Tibial artery (tissue), 4 donors: ENCODE measurements around the gene SPRED2.

ENCODE experiments used
- DNase-seq, 2 donors: peaks; one replicate each; pipeline ENCODE4 v3.0.0-alpha.2; 2019
- H3K27ac ChIP-seq, 2 donors: fragments of 200-600 bp; sonication (generic) in 1 of 2; 1 replicate in 1 of 2; 2 replicates in 1 of 2; pipeline ENCODE4 v1.5.1; 2018 to 2019; ENCODE audit warnings: mild to moderate bottlenecking in 1 of 2
- H3K27me3 ChIP-seq, 2 donors: fragments of 200-600 bp; sonication (generic) in 1 of 2; one replicate each; pipeline versions ENCODE4 v1.5.1 to v1.6.0; 2016 to 2019
- H3K36me3 ChIP-seq, 3 donors: fragments of 200-600 bp; sonication (generic) in 2 of 3; one replicate each; pipeline ENCODE4 v1.5.1; 2016 to 2019; ENCODE audit warnings: mild to moderate bottlenecking in 2 of 3
- H3K4me1 ChIP-seq, 4 donors: fragments of 200-600 bp; sonication (generic) in 2 of 4; 1 replicate in 3 of 4; 2 replicates in 1 of 4; pipeline ENCODE4 v1.5.1; 2016 to 2019
- H3K4me3 ChIP-seq, 2 donors: fragments of 200-600 bp; sonication (generic) in 1 of 2; 1 replicate in 1 of 2; 2 replicates in 1 of 2; pipeline ENCODE4 v1.5.1; 2018 to 2019; ENCODE audit warnings: mild to moderate bottlenecking in 2 of 2
- H3K9me3 ChIP-seq, 3 donors: fragments of 200-600 bp; sonication (generic) in 1 of 3; one replicate each; pipeline ENCODE4 v1.5.1; 2016 to 2019
- intact Hi-C: fragments of 100-400 bp; cut with DNase I; formaldehyde crosslinking; loops from one replicate; pipeline ENCODE4 v1.15.0; 2023; ENCODE audit warnings: low total_unique reads
- TF ChIP-seq, protein P1 (sequence below), 2 experiments: fragments of 200-600 bp in 1 of 2; fragments of 450-650 bp in 1 of 2; IDR thresholded peaks; one replicate each; pipeline ENCODE4 v1.5.1; 2017 to 2019; ENCODE audit warnings: antibody characterized with exemption in 2 of 2, mild to moderate bottlenecking in 1 of 2, moderate library complexity in 1 of 2

SPRED2 gene

DNA sequence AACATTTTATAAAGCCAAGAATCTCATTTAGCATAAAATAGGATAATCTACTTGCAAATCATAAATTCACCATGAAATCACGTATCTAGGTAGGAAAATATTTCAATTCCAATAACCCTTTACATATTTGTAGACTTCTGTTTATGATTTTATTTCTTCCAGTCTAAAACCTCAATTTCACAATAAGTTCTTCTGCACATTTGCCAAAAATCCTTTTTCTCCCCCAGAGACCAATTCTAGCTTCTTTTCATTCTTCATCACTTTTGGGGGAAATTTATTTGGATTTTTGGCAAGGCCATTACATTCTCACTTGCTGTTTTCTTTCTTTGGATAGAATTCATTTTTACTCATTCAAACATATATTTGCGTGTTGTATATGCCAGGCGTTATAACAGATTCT lies 86.8 kb downstream of the SPRED2 start:
- intact Hi-C loops = no loop called here
- TF ChIP-seq, protein P1, sequence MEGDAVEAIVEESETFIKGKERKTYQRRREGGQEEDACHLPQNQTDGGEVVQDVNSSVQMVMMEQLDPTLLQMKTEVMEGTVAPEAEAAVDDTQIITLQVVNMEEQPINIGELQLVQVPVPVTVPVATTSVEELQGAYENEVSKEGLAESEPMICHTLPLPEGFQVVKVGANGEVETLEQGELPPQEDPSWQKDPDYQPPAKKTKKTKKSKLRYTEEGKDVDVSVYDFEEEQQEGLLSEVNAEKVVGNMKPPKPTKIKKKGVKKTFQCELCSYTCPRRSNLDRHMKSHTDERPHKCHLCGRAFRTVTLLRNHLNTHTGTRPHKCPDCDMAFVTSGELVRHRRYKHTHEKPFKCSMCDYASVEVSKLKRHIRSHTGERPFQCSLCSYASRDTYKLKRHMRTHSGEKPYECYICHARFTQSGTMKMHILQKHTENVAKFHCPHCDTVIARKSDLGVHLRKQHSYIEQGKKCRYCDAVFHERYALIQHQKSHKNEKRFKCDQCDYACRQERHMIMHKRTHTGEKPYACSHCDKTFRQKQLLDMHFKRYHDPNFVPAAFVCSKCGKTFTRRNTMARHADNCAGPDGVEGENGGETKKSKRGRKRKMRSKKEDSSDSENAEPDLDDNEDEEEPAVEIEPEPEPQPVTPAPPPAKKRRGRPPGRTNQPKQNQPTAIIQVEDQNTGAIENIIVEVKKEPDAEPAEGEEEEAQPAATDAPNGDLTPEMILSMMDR (IDR thresholded peaks at IDR 0.05) = no peak
- Histone ChIP-seq H3K27ac (no peak overlapping the region), H3K4me3 (no peak overlapping the region), H3K9me3 (no peaks in the 10 kb centered on the region), H3K4me1 (peaks cover 0 to 28% (median 16%) of the 10 kb centered on the region in 4 donors), H3K36me3 (peaks cover 0 to 5% (median 0%) of the 10 kb centered on the region in 3 donors), H3K27me3 (no peaks in the 10 kb centered on the region)
- no peak for DNase-seq

DNA sequence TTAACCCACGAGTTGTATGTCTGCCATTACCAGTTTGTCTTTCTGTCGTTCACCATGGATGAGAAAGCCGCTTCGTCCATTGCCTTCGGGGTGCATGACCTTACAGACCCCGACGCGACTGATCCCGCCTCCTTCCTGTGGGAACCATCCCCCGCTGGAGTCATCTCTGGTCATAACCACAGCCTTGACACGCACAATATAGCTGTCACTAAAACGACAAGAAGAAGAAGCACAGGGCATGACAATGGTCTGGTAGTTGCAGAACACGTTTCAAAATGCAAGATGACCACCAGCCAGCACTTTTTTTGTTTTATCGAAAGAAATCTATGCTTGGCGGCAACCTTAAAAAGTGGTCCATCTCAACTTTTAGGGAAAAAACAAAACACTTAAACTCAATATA lies 87.7 kb downstream of the SPRED2 start:
- peaks cover 0 to 19% (median 7%) of the 10 kb centered on the region in 4 donors for H3K4me1 ChIP-seq
- no peak for DNase-seq
- no peaks in the 10 kb centered on the region for H3K9me3 ChIP-seq
- no peaks in the 10 kb centered on the region for H3K27me3 ChIP-seq
- intact Hi-C loops = no loop called here
- no peak overlapping the region for H3K27ac ChIP-seq
- TF ChIP-seq, protein P1 (IDR thresholded peaks at IDR 0.05) = no peak
- H3K36me3 ChIP-seq = peaks cover 0 to 5% (median 0%) of the 10 kb centered on the region in 3 donors
- no peak overlapping the region for H3K4me3 ChIP-seq

DNA sequence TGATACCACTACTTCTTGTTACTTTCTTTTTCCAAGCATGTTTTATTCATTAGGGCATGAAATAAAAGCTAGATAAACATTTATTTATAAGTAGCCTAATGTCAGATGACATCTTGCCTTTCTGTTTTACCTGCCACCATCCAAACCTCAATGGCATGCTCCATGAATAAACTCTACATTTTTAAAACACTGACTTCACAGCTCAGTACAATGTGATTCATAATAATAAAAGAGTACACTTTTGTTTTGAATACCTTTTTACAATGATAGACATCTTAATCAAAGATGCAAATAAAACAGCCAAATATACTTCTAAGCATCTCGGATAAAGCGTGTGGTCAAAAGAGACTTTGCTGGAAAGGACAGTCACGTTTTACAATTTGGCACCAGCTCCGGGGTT lies 88.2 kb downstream of the SPRED2 start:
- H3K36me3 ChIP-seq = peaks cover 0 to 5% (median 0%) of the 10 kb centered on the region in 3 donors
- H3K4me1 ChIP-seq = peaks cover 0 to 14% (median 2%) of the 10 kb centered on the region in 4 donors
- H3K9me3 ChIP-seq = no peaks in the 10 kb centered on the region
- no peak overlapping the region for H3K4me3 ChIP-seq
- H3K27ac ChIP-seq = no peak overlapping the region
- H3K27me3 ChIP-seq = no peaks in the 10 kb centered on the region
- TF ChIP-seq, protein P1 (IDR thresholded peaks at IDR 0.05) = no peak
- no peak for DNase-seq
- intact Hi-C loops = no loop called here

DNA sequence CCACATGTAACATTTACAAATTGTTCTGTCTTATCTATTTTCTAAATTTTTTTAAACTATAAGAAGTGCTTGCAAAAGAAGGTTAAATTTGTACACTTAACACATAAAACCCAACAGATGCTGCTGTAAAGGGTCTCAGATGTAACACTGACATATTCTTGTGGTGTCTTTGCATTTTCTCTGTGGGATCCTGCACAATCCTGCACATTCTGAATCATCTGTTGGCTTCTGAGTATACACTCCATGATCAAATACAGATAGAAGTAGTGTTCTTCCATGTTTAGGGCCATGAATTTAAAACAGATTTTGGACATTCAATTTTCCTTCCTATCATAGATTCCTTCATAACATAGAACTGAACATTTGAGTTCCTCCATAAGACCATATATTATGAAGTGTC lies 89.0 kb downstream of the SPRED2 start:
- Histone ChIP-seq H3K27ac (no peak overlapping the region), H3K9me3 (no peaks in the 10 kb centered on the region), H3K36me3 (peaks cover 0 to 5% (median 0%) of the 10 kb centered on the region in 3 donors), H3K27me3 (no peaks in the 10 kb centered on the region), H3K4me3 (no peak overlapping the region), H3K4me1 (peaks cover 0 to 14% (median 2%) of the 10 kb centered on the region in 4 donors)
- intact Hi-C loops = no loop called here
- TF ChIP-seq, protein P1 (IDR thresholded peaks at IDR 0.05) = no peak
- DNase-seq = no peak

DNA sequence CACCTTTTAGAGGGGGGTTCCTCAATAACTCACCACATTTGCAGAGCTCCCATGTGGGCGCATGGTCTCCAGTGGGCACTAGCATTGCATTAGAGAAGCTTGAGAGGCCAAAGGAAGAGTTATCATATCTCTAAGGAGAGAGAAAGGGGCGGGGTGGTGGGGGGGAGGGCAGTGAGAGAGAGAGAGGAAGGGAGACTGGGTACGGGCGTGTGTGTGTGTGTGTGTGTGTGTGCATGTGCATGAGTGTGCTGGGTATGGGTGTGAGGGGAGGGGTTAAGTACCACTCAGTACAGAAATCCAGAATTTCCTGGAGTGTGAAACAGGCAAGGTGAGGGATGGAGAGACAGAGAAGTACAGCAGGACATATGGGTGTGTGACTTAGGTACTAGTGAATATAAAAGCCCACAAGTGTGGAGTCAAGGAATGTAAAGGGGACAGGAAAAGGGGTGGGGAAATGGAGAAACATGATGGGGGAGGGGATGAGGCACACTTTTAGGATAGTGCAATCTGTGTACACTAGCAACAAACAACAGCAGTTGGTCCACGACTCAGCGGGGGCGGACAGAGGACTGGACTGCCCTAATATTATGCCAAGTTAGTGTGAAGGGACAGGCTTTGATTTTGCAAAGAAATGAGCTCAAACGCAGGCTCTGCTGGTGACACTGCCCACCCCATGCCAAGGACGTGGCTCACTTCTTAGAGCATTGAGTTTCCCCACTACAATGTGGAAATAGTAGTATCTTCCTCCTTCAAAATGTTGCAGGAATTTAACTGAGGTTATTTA lies 91.3 kb downstream of the SPRED2 start:
- intact Hi-C loops = no loop called here
- Histone ChIP-seq H3K27ac (no peak overlapping the region), H3K36me3 (peaks cover 0 to 5% (median 0%) of the 10 kb centered on the region in 3 donors), H3K4me1 (peaks cover 0 to 9% (median 2%) of the 10 kb centered on the region in 4 donors), H3K4me3 (no peak overlapping the region), H3K9me3 (no peaks in the 10 kb centered on the region), H3K27me3 (no peaks in the 10 kb centered on the region)
- no peak for DNase-seq
- TF ChIP-seq, protein P1 (IDR thresholded peaks at IDR 0.05) = no peak
